Endodermal cell (in vitro differentiated cells): Measurements from ENCODE around the gene TRABD2B. TPM values are rescaled to one million over a fixed set of nuclear protein-coding genes. Genes with fewer than 3 reads are reported as not detected.

Experiments used
- DNase-seq: peaks from one replicate; pipeline ENCODE4 v3.0.0-alpha.2; 2017
- H3K27ac ChIP-seq: 2 replicates; pipeline ENCODE4 v1.5.1; 2013; ENCODE audit warnings: mild to moderate bottlenecking, low read depth, low read length, moderate library complexity
- H3K27me3 ChIP-seq: 2 replicates; pipeline ENCODE4 v1.6.1; 2013; ENCODE audit warnings: mild to moderate bottlenecking, low read length, moderate library complexity; ENCODE audit not compliant: insufficient read depth, control insufficient read depth, poor library complexity, severe bottlenecking
- H3K36me3 ChIP-seq: 2 replicates; pipeline ENCODE4 v1.7.0; 2013; ENCODE audit warnings: mild to moderate bottlenecking, low read length, moderate library complexity; ENCODE audit not compliant: control insufficient read depth, insufficient read depth
- H3K4me1 ChIP-seq: one replicate; pipeline ENCODE4 v1.7.0; 2013; ENCODE audit warnings: low read length; ENCODE audit not compliant: control insufficient read depth, insufficient read depth
- H3K4me3 ChIP-seq: 2 replicates; pipeline ENCODE4 v1.5.1; 2013; ENCODE audit warnings: mild to moderate bottlenecking, low read length, moderate library complexity
- H3K9ac ChIP-seq: 2 replicates; pipeline ENCODE4 v1.6.1; 2013; ENCODE audit warnings: mild to moderate bottlenecking, low read length, moderate library complexity; ENCODE audit not compliant: poor library complexity, severe bottlenecking; ENCODE audit errors: extremely low read depth
- H3K9me3 ChIP-seq: 2 replicates; pipeline ENCODE4 v1.6.1; 2013; ENCODE audit warnings: mild to moderate bottlenecking, low read length, moderate library complexity; ENCODE audit not compliant: control insufficient read depth
- H3K27ac Mint-ChIP-seq: 2 replicates; pipeline ENCODE4 v1.8.0; 2020; ENCODE audit warnings: mixed read lengths
- H3K27me3 Mint-ChIP-seq: 2 replicates; pipeline ENCODE4 v1.8.0; 2021; ENCODE audit warnings: mild to moderate bottlenecking, mixed read lengths; ENCODE audit not compliant: insufficient read depth
- H3K36me3 Mint-ChIP-seq: 2 replicates; pipeline ENCODE4 v1.8.0; 2020; ENCODE audit warnings: low read depth, mixed read lengths
- H3K4me1 Mint-ChIP-seq: 2 replicates; pipeline ENCODE4 v1.8.0; 2020; ENCODE audit warnings: mixed read lengths
- H3K4me3 Mint-ChIP-seq: 2 replicates; pipeline ENCODE4 v1.8.0; 2020; ENCODE audit warnings: mild to moderate bottlenecking, moderate library complexity, mixed read lengths
- H3K9me3 Mint-ChIP-seq: 2 replicates; pipeline ENCODE4 v1.8.0; 2020; ENCODE audit warnings: mild to moderate bottlenecking, mixed read lengths
- WGBS, 2 experiments: methylation state at CpG; one replicate each; pipeline versions ENCODE4 v1.1.5 to v1.1.7; 2013; ENCODE audit warnings: missing lambda C conversion rate in 2 of 2, mixed read lengths in 1 of 2; ENCODE audit not compliant: insufficient coverage in 1 of 2, insufficient read length in 1 of 2; 5-methylcytosine and 5-hydroxymethylcytosine counted together
- long read RNA-seq, 4 experiments: library from polyadenylated mRNA in 2 of 4; library from RNA in 1 of 4; library from capped mRNA in 1 of 4; stranded (forward) in 3 of 4; unstranded in 1 of 4; transcript quantifications; one replicate each; pipeline ENCODE4 v2.0.0, GENCODE V29; 2020 to 2021; ENCODE audit warnings: inconsistent platforms in 1 of 4
- polyA plus RNA-seq, 2 experiments: library from polyadenylated mRNA; stranded (reverse); fragments of 50-300 nt; gene quantifications; one replicate each; pipeline ENCODE4 v1.2.3, GENCODE V29; 2013
- total RNA-seq, 2 donors: library from RNA; stranded (reverse); fragmentation: NEBNext Ultra II Directional in 1 of 2; extraction: Animal tissue kit (Norgen Biotek cat#: 25700) in 1 of 2; gene quantifications; 2 replicates in 1 of 2; 3 replicates in 1 of 2; pipeline ENCODE4 v1.2.1, GENCODE V29; 2021
- TF ChIP-seq, protein P1 (sequence below): fragments of 200-600 bp; sonication (generic); conservative IDR thresholded peaks from 2 replicates; pipeline ENCODE4 v1.5.0; 2021; ENCODE audit warnings: antibody characterized with exemption, mild to moderate bottlenecking

Gene TRABD2B
- 10 to 100 TPM; 24.4 to 28.0 TPM for total RNA-seq
- polyA plus RNA-seq (2013, experiment 1 of 2) = 6.2 TPM
- 6.0 TPM for polyA plus RNA-seq (2013, experiment 2 of 2)
- long read RNA-seq, experiment 1, full-length matches to known transcripts = 9 of 17 reads
- long read RNA-seq, experiment 1, partial matches to known transcripts = 1 of 17 reads
- long read RNA-seq, experiment 1, other reads (novel, unspliced or antisense) = 7 of 17 reads
- long read RNA-seq, experiment 2, full-length matches to known transcripts = 27 of 47 reads
- long read RNA-seq, experiment 2, partial matches to known transcripts = 5 of 47 reads
- long read RNA-seq, experiment 2, other reads (novel, unspliced or antisense) = 15 of 47 reads
- long read RNA-seq, experiment 3, full-length matches to known transcripts = 2 of 14 reads
- long read RNA-seq, experiment 3, partial matches to known transcripts = 2 of 14 reads
- long read RNA-seq, experiment 3, other reads (novel, unspliced or antisense) = 10 of 14 reads
- long read RNA-seq, experiment 4, partial matches to known transcripts = 0 of 2 reads
- long read RNA-seq, experiment 4, other reads (novel, unspliced or antisense) = 2 of 2 reads

DNA sequence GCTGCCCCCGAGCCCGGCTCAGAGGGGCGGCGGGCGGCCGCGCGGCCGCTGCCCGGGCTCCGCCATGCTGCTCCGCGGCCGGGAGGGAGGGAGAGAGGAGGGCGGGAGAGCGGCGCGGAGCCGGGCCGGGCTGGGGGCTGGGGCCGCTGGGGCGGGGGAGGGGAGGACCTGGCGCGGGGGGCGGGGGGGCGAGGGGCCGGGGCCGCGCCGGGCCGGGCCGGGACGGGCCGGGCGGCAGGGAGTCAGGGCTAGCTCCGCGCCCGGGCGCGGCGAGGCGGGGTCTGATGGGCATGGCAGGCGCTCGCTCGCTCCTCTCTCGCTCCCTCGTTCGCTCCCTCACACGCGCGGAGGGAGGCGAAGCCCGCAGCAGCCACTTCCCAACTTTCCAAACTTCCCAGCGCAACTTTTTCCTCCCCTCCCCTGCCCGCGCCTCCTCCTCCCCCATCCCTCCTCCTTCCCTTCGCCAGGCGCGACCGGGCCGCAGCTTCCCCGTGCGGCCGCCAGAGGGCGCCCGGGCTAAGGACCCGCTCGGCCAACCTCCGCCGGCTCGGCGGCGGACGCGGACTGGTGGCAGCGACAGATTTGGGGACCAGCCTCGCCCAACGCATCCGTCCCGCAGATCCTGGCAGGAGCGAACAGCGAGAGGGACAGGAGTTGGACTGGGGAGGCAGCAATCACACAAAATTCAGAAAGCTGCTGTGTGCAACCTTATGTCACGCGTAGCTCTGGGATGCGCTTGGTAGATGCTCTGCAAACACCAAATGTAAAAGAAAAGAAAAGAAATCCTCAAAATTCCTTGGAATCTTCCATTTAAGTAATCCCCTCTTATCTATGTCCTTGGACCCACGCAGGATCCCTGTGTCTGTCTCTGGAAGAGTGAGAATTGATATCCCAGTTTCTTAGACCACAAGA is at the start of gene TRABD2B:
TRABD2B (minus strand) TSS at position 97 of the 912 bp plus-strand sequence.
- Histone ChIP-seq H3K9ac (peak within 1 kb of the TSS; percentile 69), H3K36me3 (peaks cover 26% of the 10 kb centered on the region), H3K4me3 (peak within 1 kb of the TSS; percentile 97), H3K9me3 (no peaks in the 10 kb centered on the region), H3K27ac (no peak within 1 kb of the TSS), H3K27me3 (no peaks in the 10 kb centered on the region), H3K4me1 (peaks cover 30% of the 10 kb centered on the region)
- Mint-ChIP-seq H3K4me1 (peaks cover 61% of the 10 kb centered on the region), H3K36me3 (peaks cover 21% of the 10 kb centered on the region), H3K27ac (peak within 1 kb of the TSS; percentile 13), H3K9me3 (no peaks in the 10 kb centered on the region), H3K27me3 (peaks cover 24% of the 10 kb centered on the region), H3K4me3 (peak within 1 kb of the TSS; percentile 81)
- 4 to 25% methylated on average over 9 to 63 of the region's 86 CpGs for WGBS, 2 experiments
- TF ChIP-seq, protein P1, sequence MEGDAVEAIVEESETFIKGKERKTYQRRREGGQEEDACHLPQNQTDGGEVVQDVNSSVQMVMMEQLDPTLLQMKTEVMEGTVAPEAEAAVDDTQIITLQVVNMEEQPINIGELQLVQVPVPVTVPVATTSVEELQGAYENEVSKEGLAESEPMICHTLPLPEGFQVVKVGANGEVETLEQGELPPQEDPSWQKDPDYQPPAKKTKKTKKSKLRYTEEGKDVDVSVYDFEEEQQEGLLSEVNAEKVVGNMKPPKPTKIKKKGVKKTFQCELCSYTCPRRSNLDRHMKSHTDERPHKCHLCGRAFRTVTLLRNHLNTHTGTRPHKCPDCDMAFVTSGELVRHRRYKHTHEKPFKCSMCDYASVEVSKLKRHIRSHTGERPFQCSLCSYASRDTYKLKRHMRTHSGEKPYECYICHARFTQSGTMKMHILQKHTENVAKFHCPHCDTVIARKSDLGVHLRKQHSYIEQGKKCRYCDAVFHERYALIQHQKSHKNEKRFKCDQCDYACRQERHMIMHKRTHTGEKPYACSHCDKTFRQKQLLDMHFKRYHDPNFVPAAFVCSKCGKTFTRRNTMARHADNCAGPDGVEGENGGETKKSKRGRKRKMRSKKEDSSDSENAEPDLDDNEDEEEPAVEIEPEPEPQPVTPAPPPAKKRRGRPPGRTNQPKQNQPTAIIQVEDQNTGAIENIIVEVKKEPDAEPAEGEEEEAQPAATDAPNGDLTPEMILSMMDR = peak; percentile 98
- peak; percentile 96 for DNase-seq

DNA sequence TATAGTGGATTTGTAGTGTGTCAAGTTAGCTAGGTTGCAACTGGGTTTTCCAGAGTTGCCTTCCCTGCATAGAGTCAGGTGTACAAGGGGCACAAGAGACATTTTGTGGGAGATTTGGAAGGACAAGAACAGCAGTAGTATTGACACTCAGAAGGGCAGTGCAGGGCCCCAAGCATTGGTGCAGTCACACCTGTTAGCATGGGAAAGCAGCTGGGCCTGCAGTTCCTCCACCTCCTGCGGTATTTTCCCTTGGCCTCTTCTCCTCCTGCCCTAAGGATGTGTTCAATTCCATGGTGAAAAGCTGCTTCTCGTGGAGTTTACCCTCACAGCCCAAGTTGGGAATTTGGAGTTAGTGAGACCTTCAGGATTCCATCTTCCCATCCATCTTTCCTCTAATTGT is 47.1 kb upstream of the TRABD2B start:
- Histone ChIP-seq H3K36me3 (no peaks in the 10 kb centered on the region), H3K9me3 (no peaks in the 10 kb centered on the region), H3K9ac (no peak overlapping the region), H3K27ac (no peak overlapping the region), H3K4me3 (no peak overlapping the region), H3K4me1 (peaks cover 37% of the 10 kb centered on the region), H3K27me3 (no peaks in the 10 kb centered on the region)
- H3K27ac Mint-ChIP-seq = no peak overlapping the region
- TF ChIP-seq, protein P1 = no peak
- H3K36me3 Mint-ChIP-seq = no peaks in the 10 kb centered on the region
- no peak for DNase-seq
- no peak overlapping the region for H3K4me3 Mint-ChIP-seq
- H3K4me1 Mint-ChIP-seq = peaks cover 60% of the 10 kb centered on the region
- H3K27me3 Mint-ChIP-seq = peaks cover 12% of the 10 kb centered on the region
- 89 to 94% methylated on average over 2 of the region's 2 CpGs for WGBS, 2 experiments
- no peaks in the 10 kb centered on the region for H3K9me3 Mint-ChIP-seq

DNA sequence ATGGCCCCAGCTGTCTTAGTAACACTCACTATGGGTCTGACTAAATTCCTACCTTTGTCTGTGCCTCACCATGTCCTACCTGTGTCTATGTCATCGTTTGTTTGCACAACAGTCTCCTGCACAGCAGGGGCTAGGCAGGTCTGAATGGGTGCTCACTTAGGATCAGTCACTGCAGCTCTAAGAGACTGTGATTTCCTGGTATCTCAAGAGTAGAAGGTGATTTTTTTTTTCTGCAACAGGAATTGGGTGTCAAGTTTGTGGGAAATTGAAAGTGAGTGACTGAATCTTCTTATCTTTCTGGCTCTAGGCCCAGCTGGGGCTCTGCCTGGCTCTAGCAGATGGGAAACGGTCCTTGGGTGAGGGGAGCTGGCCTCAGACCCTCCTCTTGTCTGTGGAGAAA is 46.4 kb upstream of the TRABD2B start:
- Histone ChIP-seq H3K9ac (no peak overlapping the region), H3K4me3 (no peak overlapping the region), H3K9me3 (no peaks in the 10 kb centered on the region), H3K36me3 (no peaks in the 10 kb centered on the region), H3K27ac (no peak overlapping the region), H3K4me1 (peaks cover 34% of the 10 kb centered on the region), H3K27me3 (no peaks in the 10 kb centered on the region)
- 50 to 61% methylated on average over 1 to 2 of the region's 2 CpGs for whole genome bisulfite sequencing, 2 experiments
- H3K36me3 Mint-ChIP-seq = no peaks in the 10 kb centered on the region
- peaks cover 61% of the 10 kb centered on the region for H3K4me1 Mint-ChIP-seq
- TF ChIP-seq, protein P1 = no peak
- H3K27ac Mint-ChIP-seq = peak overlapping the region; percentile 56
- peaks cover 12% of the 10 kb centered on the region for H3K27me3 Mint-ChIP-seq
- peak; percentile 82 for DNase-seq
- H3K9me3 Mint-ChIP-seq = no peaks in the 10 kb centered on the region
- no peak overlapping the region for H3K4me3 Mint-ChIP-seq
